GM18502 (cell line): ENCODE data around the gene NKD1.

ENCODE experiments used
- ATAC-seq: cut with Tn5 transposase; IDR thresholded peaks from one replicate; pipeline ENCODE4 v1.9.1; 2021; ENCODE audit warnings: mild to moderate bottlenecking; ENCODE audit not compliant: unreplicated experiment, poor library complexity

Gene NKD1

DNA sequence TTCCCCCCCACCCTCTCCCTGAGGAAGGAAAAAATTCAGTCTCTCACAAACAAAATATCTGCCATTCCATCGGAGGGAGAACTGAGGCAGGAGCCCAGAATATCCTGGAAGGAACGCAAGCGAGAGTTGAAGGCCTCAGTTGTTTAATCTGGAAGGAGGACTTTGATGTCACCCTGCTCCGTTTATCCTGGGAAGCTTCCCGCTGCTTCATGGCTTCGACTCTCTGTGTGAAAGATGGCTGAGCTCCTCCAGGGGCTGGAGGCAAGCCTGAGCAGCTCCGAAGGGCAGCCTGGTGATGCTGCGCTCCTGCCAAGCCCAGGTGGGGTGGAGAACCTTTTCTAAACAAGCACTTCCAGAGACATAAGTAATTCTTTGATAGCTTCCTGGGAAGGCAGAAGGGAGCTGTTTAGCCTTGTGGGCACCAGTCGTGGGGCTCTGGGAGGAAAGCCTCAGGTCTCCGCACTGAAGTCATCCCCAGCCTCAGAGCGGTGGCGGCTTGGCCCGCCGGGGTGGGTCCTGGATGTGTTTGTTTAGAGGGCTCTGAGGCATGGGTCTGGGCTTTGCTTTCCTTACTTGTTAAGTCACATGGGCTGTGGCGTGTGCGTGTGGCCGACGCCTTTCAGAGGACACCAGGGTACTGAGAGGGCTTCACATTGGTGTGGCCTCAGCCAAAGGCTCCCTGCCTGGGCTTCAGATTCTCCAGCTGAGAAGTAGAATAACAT lies 7.9 kb downstream of the NKD1 start:
- ATAC-seq: no peak

DNA sequence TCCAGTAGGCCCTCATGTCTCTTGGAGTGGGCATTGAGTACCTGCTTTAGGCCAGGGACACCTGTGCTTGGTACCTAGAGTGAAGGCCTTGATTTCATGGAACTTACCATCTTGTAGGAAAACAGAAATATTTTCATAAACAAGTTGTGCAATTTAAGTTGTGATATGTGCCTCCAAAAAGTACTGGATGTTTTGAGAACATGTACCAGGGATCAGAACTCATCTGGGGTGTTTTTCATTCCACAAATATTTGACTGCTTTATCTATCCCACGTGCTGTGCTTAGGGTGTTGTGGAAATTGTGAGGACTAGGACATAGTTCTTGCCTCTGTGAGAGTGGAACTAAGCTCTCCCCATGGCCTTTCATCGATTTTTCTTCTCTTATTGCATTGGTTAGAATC lies 8.8 kb downstream of the NKD1 start:
- no peak for ATAC-seq

DNA sequence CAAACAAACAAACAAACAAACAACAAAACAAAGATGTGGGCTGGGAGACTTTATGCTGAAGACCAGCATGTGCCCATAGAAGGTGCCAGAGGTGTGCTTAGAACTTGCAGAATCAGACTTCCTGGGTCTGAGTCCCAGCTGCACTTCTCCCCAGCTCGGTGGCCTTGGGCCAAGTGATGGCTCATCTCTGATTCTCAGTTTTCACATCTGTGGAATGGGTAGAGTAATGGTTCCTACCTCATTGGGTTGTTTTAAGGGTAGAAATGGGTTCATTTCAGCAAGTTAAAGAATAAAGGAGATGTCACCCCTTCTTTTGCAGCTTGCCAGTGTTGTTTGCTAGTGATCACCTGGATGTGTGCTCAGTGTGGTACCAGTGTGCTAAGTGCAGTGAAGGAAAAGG lies 10.7 kb downstream of the NKD1 start:
- ATAC-seq: no peak

DNA sequence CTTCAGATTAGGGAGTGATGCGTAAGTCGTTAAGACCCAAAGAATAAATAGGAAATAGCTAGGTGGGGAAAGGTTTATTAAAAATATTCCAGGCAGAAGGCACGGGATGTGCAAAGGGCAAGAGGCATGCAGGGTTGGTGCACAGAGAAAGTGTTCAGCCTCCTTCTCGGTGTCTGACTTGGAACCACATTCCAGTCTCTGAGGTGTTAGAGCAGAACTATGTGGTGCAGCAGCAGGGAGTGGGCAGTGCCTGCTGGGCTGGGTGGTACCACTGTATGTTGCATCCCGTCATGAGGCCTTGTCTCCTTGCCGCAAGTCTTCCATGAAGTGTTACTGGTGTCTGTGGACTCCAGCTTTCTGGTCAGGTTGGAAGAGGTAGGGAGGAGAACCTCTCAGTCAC lies 11.1 kb downstream of the NKD1 start:
- no peak for ATAC-seq

DNA sequence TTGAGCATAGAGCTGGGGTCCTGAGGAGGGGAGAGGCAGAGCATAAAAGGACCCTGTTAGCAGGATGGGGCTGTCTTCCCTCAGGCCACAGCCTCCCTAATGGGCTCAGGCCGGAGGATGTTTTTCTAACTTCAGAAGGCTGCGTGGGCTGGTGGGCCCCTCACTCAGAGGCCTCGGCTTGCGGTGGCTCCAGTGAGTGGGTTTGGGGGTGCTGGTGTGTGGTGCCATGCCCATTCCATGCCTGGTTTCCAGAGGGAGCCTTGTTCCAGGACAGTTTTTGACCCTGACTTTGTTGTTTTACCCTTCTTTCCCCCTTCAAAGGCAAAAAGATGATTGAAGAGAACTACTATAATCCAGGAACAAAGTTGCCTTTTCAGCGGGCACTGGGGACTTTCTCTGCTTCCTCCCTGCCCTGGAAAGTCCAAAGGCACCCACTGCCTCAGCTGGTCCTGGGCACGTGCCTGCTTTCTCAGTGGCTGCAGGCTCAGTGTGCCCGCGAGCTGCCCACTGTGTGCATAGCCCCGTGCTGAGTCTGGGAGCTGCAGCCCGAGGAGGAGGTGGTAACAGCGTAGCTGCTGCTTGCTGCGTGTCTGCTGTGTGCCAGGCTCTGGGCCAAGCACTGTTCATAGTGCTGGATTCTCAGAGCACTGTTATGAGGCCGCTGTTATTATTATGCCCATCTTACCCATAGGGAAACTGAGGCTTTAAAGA lies 11.8 kb downstream of the NKD1 start:
- ATAC-seq: no peak

DNA sequence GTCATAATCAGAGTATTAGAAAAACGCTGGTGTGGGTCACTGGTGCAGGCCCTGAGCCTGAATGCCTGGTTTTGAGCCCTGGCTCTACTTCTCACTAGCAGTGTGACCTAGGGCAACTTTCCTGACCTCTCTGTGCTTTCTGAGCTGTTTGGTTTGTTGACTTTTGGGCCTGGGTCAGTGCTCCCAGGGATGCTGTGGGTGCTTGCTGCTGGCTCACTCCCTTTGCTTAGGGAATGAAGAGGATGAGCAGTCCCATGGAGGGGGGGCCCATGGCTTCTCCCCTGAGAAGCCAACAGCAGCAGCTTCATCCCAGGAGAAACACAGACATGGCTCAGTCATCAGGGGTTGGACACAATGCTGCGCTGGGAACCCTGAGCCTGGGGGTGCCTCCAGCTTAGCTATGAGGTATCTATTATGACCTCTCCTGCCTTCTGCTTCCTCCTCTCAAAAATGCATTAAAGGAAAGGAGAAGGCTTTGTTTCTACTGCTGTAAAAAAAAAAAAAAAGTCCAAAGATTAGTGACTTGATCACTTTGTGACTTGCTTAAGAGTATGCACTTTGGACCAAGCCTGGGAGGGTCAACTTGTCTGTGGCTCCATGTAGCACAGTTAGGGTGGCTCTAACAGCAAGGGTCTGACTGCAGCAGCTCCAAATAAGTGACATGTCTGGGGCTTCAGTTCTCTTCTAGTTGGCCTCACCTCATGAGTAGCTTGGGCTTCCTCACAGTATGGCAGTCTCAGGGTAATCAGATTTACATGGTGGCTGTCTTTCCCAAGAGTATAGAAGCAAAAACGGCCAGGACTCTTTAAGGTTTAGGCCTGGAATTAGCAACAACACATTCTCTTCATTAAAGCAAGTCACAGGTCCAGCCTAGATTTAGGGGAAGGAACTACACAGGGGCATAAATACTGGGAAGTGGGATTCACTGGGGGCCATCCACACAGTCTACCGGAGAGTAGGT lies 13.0 kb downstream of the NKD1 start:
- ATAC-seq: no peak

DNA sequence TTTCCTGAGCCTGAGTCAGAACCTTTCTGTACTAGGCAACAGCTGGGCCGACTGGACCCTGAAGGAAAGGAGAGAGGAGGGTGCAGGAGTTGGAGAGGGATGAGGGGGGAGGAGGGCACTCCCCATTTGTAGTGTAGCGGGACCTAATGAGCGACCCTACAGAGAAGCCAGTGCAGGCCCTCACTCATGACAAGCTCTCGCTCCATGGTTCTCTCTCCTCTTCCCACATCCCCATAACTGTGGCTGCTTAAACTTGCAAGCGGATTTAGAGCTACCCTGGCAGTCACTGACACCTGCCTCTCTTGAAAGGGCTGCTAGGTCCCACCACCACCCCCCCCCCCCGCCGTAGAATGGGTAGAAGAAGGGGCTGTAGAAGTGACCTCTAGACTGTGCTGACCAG lies 14.5 kb downstream of the NKD1 start:
- ATAC-seq: no peak

DNA sequence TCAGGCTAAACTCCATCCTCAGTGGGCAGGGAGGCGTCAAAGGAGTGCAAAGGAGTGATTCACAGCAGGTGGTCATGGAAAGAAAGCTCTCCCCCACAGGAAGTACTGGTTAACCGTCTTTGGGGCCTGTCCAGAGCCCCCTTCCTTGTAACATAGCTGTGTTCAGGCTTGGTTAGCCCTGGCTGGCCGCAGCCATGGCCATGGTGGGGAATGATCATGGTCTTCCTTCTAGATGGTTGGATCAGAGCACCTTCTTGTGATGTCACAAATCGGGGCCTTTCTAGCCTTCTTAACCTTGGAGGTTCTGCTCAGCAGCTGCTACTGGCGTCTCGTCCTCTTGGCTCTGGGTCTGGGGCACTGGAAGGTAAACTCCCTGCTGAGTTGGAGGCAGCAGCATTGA lies 15.8 kb downstream of the NKD1 start:
- no peak for ATAC-seq

DNA sequence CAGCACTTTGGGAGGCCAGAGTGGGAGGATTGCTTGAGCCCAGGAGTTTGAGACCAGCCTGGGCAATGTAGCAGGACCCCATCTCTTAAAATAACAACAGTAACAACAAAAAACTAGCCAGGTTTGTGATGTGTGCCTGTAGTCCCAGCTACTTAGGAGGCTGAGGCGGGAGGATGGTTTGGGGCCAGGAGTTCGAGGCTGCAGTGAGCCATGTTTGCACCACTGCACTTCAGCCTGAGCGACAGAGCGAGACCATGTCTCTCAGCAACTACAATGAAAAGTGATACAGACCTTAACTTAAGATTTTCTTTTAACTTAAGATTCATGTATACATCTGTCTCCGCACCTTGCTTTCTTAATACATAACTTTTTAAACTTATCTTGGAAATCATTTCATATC lies 17.2 kb downstream of the NKD1 start:
- ATAC-seq: no peak

DNA sequence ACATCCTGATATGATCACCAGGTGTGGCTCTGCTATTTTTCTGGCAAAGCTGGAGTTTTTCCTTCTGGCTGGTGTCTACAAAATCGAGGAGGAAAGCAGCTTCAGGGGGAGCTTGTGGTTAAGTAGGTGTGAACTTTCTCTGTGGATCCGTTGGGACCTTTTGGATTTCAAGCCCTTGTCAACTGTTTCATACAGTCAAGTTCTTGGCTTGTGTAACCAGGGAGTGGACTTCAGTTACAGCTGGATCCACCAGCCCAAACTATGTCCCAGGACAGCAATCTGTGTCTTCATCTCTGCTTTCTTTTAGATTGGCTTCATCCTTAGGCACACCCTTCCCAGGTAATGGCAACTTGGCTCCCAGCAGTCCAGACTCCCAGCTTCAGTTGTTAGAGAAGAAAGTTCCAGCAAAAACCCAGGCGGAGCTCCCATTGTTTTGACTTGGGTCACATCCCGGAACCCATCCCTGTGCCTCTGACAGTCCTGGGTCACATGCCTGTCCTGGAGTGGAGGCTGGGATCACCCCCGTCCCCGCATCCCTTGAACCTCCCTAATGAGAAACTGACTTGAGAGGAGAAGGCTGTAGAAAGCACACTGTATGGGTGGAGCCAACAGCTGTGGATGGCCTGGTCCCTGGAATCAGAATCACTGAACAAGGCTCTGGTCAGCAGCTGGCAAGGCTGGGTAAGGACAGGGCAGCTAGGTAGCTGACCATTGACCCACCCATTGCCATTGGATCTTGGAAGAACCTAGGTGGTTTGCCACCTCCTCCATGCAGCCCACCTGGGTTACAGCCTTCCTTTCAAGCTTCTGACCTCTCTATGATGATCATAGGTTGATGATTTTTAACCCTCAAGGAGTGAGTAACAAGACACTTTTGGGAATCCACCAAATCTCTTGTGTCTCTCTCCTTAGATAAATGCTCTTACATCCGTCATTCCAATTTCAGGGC lies 18.1 kb downstream of the NKD1 start:
- ATAC-seq: no peak

DNA sequence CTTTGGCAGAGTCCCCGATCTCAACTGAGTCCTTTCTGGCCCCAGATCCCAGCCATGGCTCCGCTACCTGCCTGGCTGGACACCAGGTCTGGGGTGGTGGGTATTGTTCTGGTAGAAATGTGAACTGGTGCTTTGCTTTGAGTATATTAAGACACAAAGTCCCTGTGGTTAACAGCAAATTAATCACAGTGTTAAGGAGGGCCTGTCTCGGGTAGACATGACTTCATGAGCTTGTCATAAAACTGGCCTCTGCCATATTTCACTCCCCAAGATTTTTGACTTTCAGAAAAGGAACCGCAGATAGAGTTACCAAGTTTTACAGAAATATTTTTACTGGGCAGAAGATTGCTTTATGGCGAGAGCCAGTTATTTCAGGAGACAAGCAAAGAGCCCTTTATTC lies 19.5 kb downstream of the NKD1 start:
- ATAC-seq: no peak

DNA sequence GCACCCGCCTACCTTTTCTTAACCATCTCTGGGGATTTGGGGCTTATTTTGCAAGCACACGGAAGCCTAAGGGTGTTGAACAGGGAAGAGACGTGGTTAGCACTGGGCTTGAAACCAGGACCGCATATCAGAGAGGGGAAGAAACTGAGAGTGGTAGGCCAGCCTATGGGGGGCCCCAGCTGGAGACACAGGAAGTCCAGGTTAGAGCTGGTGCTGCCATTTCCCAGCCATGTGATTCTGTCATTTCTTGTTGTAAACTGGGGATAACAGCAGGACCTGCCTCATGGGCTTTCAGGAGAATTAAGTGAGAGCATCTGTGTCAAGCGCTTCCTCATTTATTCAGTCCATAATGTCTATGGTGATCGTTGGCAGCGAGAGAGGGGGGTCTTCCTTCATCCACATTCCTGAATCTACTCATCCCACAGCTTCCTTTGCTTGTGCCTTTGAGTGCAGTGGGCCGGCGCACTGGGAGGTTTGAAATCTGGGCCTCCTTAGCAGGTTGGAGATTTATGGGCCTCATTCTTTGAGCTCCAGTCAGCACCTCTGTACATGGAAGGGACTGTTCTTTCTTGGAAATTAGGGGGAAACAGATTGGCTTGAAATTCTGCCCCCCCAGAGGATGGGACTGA lies 20.1 kb downstream of the NKD1 start:
- no peak for ATAC-seq

DNA sequence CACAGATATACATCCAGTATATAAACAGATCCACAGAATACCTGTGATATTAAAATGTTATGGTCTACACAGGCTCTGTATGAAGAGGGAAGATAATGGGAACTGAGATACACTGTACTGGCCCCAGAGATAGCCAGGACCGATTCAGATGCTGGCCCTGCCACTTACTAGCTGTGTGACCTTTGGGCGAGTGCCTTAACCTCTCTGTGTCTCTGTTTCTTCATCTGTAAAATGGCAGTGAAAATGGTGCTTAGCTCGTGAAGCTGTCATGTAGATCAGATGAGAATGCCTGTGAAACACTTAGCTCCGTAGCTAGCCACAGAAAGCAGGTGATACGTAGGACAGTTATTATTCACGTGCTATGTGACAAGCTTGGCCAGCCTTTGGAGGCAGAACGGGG lies 22.2 kb downstream of the NKD1 start:
- ATAC-seq: no peak

DNA sequence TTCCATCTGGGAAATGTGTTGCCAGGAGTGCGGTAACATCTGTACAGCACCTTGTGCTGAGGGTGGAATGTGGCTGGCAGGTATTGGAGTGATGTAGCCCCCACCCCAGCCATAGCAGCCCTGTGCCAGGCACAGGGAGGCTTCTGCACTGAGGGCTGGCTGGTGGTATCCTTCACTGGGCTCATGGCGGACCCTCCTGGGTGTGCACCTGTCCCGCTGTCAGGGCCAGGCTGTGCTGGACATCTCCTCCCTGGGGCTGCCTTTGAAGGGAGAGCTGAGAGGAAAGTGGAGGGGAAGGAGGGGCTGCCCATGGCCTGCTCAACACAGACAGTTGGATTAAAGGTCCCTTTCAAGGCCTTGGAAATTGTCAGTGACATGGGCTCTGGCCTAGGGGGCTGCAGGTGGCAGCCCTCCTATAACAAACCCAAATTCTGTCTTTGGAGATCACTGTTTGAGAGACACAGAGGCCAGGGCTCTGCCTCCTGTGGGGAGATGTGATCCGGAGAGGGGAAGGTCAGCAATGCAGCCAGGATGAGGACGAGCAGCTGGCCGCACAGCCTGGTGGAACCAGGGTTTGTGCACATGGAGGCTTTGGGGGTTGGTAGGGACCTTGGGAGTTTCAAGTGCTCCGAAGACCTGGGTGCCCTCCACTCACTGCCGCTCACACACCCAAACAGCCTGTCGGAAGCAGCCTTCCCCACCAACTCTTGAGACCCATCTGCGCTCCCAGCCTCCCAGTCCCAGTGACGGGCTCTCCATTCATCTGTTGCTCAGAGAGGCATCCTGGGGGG lies 22.8 kb downstream of the NKD1 start:
- no peak for ATAC-seq

DNA sequence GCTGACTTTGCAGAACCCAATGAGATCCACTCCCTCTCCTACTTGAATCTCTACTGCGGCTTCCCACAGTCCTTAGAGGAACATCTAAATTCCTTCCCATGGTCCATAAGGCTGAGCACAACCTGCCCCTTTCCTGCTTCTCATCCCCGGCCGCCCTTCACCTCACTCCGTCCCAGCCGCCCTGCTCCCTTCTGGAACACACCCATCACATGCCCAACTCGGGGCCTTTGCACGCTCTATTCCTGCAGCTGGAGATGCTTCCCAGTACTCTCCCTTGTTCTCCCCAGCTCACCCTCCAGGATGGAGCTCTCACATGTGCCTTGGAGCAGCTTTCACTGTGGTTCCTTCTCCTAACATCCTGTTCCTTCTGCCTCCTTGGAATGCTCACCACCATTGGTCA lies 23.6 kb downstream of the NKD1 start:
- ATAC-seq: no peak

DNA sequence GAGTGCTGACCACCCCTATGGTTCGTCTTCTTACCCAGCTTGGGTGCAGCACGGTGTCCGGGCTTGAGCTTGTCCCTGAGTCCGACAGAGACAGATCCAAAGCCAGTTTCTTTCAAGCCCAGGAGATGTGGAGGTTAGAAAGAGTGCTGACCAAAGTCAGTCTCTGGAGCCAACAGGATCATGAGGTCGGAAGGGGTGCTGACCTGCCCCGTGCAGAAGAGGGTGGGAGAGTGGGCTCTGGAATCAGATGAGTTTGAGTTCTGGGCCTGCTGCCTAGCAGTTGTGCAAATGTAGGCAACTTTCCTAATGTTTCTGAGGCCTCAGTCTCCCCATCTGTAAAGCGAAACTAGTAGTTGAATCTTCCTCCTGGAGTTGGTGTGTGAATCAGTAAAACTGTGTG lies 24.5 kb downstream of the NKD1 start:
- no peak for ATAC-seq

DNA sequence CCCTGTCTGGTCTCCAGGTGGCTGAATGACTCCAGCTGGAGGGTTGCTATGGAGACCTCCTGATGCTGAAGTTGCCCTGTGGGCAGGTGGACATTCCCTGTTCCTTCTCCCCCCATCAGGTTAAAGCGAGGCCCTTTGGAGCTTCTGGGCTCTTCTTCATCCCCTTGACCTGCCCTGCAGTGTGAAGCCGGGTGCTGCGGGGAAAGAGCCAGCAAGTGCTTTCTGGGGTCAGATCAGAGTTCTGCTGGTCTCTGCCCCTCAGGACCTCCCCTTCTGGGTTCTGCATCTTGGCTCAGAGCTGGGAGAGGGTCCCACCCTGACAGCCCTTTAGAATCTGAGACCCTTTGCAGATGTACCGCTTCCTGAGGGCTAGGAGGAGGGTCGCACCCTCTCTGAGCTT lies 25.1 kb downstream of the NKD1 start:
- ATAC-seq: no peak

DNA sequence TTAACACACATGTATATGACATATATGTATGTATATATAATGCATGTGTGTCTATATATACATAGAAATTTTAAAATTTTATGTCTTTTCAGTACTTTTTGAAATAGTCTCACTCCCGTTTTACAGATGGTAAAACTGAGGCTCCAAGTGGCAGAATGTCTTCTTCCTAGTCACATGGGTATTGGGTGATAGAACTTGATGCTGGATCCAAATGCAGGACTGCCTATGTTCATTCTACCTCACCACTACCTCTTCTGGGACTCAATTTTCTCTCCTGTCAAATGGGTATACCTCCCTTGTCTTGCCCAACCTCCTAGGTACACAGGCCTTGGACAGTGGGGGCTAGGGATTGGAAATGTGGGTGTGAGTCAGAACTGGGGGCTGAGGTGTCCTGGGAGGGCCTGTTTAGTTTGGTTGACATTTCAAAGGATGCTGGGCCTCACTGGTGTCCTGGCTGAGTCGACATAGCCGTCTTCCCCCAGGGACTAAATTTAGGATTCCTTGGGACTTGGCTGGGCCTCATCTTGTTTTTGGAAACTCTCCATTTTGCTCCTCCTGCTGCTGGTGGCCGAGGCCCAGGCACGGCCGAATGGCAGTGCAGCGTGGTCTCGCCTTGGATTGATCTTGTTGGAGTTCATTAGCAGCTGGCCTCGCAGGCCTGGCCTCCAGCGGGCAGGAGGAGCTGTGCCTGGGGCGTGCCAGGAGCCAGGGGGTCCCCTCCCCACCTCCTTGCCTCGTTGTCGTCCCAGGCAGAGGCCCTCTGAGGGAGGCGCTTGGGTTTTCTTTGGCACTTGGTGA lies 25.9 kb downstream of the NKD1 start:
- no peak for ATAC-seq
